Epithelial cell of esophagus (primary cell): ENCODE data around the gene MDH2.
A peak's percentile ranks its signal among the peaks of the same experiment; 100 is the strongest.

Experiments
- DNase-seq: peaks from one replicate; pipeline ENCODE4 v3.0.0; 2010; ENCODE audit warnings: low read depth
- H3K4me3 ChIP-seq: 2 replicates; pipeline ENCODE4 v1.5.1; 2011; ENCODE audit warnings: mild to moderate bottlenecking, low read length, control low read depth
- TF ChIP-seq, protein P1 (sequence below): IDR thresholded peaks from 2 replicates; pipeline ENCODE4 v1.5.1; 2011; ENCODE audit warnings: low read depth, mild to moderate bottlenecking, low read length, control low read depth, inconsistent platforms; ENCODE audit not compliant: insufficient read depth; ENCODE audit errors: missing control alignments

The MDH2 gene

DNA sequence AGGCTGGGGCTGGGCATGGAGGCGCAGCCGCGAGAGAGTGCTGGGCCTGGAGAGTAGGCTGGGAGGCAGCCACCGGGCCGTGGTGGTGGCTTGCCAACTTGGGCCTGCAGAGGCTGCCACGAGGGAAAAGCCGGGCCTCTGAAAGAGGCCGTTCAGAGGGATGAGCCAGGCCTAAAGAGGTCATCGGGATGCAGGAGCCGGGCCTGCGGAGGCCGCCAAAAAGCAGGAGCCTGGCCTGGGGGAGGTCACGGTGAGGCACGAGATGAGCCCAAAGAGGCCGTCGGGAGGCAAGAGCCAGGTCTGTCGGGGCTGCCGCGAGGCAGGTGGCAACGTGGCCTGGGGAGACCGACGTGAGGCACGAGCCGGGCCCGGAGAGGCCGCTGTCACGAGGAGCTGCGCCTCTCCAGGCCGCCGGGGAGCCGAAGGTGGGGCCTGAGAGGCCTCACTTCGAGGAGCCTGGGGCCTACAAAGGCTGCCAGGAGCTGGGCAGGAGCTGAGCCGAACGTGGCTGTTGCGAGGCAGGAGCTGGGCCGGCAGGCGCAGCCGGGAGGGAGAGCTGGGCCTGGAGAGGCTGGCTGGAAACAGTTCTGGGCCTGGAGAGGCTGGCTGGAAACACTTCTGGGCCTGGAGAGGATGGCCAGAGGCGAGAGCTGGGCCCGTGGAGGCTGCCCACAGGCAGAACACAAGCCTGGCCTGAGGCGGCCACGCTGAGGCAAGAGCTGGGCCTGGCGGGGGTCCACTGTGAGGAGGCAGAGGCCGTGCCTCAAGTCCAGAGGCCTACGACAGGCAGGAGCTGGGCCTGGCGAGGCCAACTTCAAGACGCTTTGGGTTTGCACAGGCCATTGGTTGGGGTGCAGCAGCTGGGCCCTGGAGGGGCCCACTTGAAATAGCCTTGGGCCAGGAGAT, 24.6 kb downstream of the MDH2 start:
- TF ChIP-seq, protein P1, sequence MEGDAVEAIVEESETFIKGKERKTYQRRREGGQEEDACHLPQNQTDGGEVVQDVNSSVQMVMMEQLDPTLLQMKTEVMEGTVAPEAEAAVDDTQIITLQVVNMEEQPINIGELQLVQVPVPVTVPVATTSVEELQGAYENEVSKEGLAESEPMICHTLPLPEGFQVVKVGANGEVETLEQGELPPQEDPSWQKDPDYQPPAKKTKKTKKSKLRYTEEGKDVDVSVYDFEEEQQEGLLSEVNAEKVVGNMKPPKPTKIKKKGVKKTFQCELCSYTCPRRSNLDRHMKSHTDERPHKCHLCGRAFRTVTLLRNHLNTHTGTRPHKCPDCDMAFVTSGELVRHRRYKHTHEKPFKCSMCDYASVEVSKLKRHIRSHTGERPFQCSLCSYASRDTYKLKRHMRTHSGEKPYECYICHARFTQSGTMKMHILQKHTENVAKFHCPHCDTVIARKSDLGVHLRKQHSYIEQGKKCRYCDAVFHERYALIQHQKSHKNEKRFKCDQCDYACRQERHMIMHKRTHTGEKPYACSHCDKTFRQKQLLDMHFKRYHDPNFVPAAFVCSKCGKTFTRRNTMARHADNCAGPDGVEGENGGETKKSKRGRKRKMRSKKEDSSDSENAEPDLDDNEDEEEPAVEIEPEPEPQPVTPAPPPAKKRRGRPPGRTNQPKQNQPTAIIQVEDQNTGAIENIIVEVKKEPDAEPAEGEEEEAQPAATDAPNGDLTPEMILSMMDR, result no peak
- H3K4me3 ChIP-seq, result no peak overlapping the region
- DNase-seq, result no peak

DNA sequence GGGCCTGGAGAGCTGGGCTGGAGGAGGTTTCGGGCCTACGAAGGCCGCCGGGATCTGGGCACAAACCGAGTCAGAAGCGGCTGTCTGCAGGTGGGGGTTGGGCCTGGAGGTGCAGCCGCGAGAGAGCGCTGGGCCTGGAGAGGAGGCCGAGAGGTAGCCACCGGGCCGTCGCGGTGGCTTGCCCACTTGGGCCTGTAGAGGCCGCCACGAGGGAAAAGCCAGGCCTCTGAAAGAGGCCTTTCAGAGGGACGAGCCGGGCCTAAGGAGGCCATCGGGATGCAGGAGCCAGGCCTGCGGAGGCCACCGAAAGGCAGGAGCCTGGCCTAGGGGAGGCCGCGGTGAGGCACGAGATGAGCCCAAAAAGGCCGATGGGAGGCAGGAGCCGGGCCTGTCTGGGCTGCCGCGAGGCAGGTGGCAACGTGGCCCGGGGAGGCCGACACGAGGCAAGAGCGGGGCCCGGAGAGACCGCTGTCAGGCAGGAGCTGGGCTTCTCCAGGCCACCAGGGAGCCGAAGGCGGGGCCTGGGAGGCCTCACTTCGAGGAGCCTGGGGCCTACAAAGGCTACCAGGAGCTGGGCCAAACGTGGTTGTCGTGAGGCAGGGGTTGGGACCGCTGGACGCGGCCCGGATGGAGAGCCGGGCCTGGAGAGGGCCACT, 25.6 kb downstream of the MDH2 start:
- TF ChIP-seq, protein P1, result no peak
- H3K4me3 ChIP-seq, result no peak overlapping the region
- DNase-seq, result no peak

- DNase-seq, result no peak
- TF ChIP-seq, protein P1, result no peak
- no peak overlapping the region for H3K4me3 ChIP-seq
Measured at GRCh38 chr7:76074306-76074971, 26.5 kb downstream of the MDH2 start.

GRCh38 chr7:76074972-76075370, 27.1 kb downstream of the MDH2 start:
- TF ChIP-seq, protein P1, result no peak
- H3K4me3 ChIP-seq, result no peak overlapping the region
- peak; percentile 25 for DNase-seq

GRCh38 chr7:76076995-76077394, 29.1 kb downstream of the MDH2 start:
- H3K4me3 ChIP-seq, result no peak overlapping the region
- no peak for DNase-seq
- TF ChIP-seq, protein P1, result no peak

GRCh38 chr7:76077435-76077834, 29.5 kb downstream of the MDH2 start:
- H3K4me3 ChIP-seq, result no peak overlapping the region
- TF ChIP-seq, protein P1, result no peak
- no peak for DNase-seq
